Measurements from ENCODE around the gene CYP2S1. TPM values are rescaled to one million over a fixed set of nuclear protein-coding genes. Genes with fewer than 3 reads are reported as not detected.
"Not testable (repeated sequence)": the region's sequence is repeated elsewhere in the genome, so short reads cannot be mapped to it uniquely, and the experiment has no call there.

The CYP2S1 gene
- total RNA-seq, 2 donors from 2014 or later = not detected

DNA sequence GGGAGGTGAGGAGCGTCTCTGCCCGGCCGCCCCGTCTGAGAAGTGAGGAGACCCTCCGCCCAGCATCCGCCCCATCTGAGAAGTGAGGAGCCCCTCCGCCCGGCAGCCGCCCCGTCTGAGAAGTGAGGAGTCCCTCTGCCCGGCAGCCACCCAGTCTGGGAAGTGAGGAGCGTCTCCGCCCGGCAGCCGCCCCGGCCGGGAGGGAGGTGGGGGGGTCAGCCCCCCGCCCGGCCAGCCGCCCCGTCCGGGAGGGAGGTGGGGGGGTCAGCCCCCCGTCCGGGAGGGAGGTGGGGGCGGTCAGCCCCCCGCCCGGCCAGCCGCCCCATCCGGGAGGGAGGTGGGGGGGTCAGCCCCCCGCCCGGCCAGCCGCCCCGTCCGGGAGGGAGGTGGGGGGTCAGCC is 12.8 kb upstream of the CYP2S1 start:
- not testable (repeated sequence) for ATAC-seq; DNase-seq (ENCODE audit: low spot score); H3K9me3 Mint-ChIP-seq; H3K36me3 Mint-ChIP-seq; H3K4me1 Mint-ChIP-seq (ENCODE audit: low read depth in 2 of 2); H3K4me3 Mint-ChIP-seq; H3K27ac Mint-ChIP-seq
- H3K27me3 Mint-ChIP-seq = peaks cover 0 to 12% of the 10 kb centered on the region in 2 donors

DNA sequence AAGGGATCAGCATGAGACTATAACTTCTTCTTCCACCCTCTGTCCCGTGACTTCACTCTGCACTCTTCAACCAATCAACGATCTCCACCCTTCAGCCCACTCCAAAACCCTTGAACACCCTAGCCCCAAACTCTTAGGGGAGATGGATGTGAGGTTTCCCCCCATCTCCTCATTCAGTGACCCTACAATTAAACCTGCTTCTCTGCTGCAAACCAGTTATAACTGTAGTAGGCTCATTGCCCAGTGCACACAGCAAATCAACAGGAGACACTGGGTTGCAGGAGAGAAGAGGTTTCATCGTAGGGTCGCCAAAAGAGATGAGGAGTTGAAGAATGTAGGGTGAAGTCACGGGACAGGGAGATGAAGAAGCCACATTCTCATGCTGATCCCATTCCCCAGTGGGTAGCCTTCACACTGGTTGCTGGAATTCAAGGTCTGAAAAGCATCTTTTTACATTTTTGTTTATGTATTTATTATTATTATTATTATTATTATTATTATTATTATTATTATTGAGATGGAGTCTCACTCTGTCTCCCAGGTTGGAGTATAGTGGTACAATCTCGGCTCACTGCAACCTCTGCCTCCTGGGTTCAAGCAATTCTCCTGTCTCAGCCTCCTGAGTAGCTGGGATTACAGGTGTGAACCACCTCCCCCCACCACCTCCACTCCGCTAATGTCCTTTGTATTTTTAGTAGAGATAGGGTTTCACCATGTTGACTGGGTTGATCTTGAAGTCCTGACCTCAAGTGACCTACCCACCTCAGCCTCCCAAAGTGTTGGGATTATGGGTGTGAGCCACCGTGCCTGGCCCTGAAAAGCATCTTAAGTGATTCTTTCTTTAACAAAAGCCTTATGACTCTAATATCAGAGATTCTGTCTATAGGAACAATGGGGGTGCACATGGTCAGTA is 5.8 kb upstream of the CYP2S1 start:
- Mint-ChIP-seq H3K9me3 (no peaks in the 10 kb centered on the region), H3K4me1 (ENCODE audit: low read depth in 2 of 2) (no peaks in the 10 kb centered on the region), H3K36me3 (no peaks in the 10 kb centered on the region), H3K27me3 (peaks cover 24 to 26% of the 10 kb centered on the region in 2 donors), H3K27ac (no peak overlapping the region), H3K4me3 (no peak overlapping the region)
- DNase-seq (ENCODE audit: low spot score) (no peak), ATAC-seq (no peak)

- H3K36me3 Mint-ChIP-seq = no peaks in the 10 kb centered on the region
- no peak overlapping the region for H3K4me3 Mint-ChIP-seq
- DNase-seq (ENCODE audit: low spot score) (no peak), ATAC-seq (no peak)
- peaks cover 0 to 4% of the 10 kb centered on the region in 2 donors for H3K4me1 Mint-ChIP-seq (ENCODE audit: low read depth in 2 of 2)
- H3K27me3 Mint-ChIP-seq = peaks cover 29 to 32% of the 10 kb centered on the region in 2 donors
- H3K27ac Mint-ChIP-seq = no peak overlapping the region
- H3K9me3 Mint-ChIP-seq = no peaks in the 10 kb centered on the region
Observed at GRCh38 chr19:41187884-41188279, 5.1 kb upstream of the CYP2S1 start.

DNA sequence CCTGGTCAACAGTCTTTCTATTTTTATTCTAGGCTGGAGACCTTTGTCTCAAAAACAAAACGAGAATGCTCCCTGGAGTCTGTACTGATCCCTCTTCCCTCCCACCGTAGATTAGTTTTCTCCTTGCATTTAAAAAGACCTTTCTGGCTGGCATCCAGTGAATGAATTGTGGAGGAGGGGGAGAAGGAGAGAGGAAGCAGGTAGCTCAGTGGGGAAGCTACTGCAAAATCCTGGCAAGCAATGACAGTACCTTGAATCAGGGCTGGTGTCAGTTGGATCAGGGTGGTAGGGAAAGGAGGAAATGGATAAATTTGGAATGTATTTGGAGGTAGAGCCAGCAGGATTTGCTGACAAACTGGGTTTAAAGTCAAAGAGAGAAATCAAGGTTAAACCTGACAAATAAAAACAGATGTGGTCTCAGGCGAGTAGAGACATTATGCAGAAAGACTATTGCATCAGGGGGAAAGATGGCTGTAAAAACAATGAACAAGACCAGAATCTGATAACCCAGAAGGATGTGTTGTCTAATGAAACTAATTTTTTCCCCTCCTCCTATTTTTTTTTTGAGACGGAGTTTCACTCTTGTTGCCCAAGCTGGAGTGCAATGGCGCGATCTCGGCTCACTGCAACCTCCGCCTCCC is 3.5 kb upstream of the CYP2S1 start:
- ATAC-seq = no peak
- Mint-ChIP-seq H3K36me3 (no peaks in the 10 kb centered on the region), H3K9me3 (no peaks in the 10 kb centered on the region), H3K4me3 (no peak overlapping the region), H3K27ac (no peak overlapping the region), H3K27me3 (peaks cover 31 to 45% of the 10 kb centered on the region in 2 donors), H3K4me1 (ENCODE audit: low read depth in 2 of 2) (peaks cover 4 to 7% of the 10 kb centered on the region in 2 donors)
- no peak for DNase-seq (ENCODE audit: low spot score)

- Mint-ChIP-seq H3K36me3 (no peaks in the 10 kb centered on the region), H3K27me3 (peaks cover 43 to 55% of the 10 kb centered on the region in 2 donors), H3K4me1 (ENCODE audit: low read depth in 2 of 2) (peaks cover 4 to 7% of the 10 kb centered on the region in 2 donors), H3K4me3 (no peak overlapping the region), H3K27ac (no peak overlapping the region), H3K9me3 (no peaks in the 10 kb centered on the region)
- no peak for ATAC-seq
- DNase-seq (ENCODE audit: low spot score) = no peak
Observed at GRCh38 chr19:41193430-41194156, 574 bp downstream of the CYP2S1 start.

GRCh38 chr19:41194157-41194552 is 1.1 kb downstream of the CYP2S1 start:
- H3K27ac Mint-ChIP-seq = no peak overlapping the region

DNA sequence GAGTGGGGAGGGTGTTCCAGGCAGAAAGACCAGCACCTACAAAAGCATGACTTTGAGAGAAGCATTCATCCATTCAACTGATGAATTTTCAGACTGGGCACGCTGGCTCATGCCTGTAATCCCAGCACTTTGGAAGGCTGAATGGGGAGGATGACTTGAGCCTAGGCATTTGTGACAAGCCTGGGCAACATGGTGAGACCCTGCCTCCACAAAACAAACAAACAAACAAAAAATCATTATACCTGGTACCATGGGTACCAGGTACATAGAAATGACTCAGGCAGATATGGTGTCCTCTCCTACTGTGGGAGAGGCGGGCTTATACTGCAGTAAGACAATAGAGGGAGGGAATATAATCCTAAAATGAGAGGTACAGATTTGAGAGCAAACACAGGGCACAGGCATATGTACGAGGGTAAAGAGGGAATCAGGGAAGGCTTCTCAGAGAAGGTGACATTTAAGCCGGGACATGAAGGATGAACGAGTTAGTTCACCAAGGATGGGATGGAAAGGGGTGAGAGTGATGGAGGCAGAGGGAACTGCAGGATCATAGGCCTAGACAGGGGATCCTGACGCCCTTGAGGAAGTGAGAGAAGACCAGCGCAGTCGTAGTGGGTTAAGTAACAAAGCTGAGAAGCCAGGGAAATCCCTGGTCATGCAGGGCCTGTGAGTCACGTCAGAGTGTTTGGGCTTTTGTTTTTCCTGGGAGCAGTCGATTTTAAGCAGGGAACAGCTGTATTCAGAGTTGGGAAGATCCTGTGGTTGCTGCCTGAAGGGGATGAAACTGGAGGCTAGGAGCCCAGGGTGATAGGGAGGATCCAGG is 2.9 kb downstream of the CYP2S1 start:
- ATAC-seq = no peak
- no peak overlapping the region for H3K4me3 Mint-ChIP-seq
- H3K9me3 Mint-ChIP-seq = no peaks in the 10 kb centered on the region
- no peak for DNase-seq (ENCODE audit: low spot score)
- no peaks in the 10 kb centered on the region for H3K36me3 Mint-ChIP-seq
- no peak overlapping the region for H3K27ac Mint-ChIP-seq
- H3K27me3 Mint-ChIP-seq = peaks cover 33 to 41% of the 10 kb centered on the region in 2 donors
- H3K4me1 Mint-ChIP-seq (ENCODE audit: low read depth in 2 of 2) = peaks cover 4 to 16% of the 10 kb centered on the region in 2 donors

More at GRCh38 chr19:41194157-41194552, 1.1 kb downstream of the CYP2S1 start:
- no peak for ATAC-seq
- Mint-ChIP-seq H3K4me1 (ENCODE audit: low read depth in 2 of 2) (peaks cover 4 to 7% of the 10 kb centered on the region in 2 donors), H3K27me3 (peaks cover 43 to 55% of the 10 kb centered on the region in 2 donors), H3K36me3 (no peaks in the 10 kb centered on the region), H3K4me3 (no peak overlapping the region), H3K9me3 (no peaks in the 10 kb centered on the region)
- no peak for DNase-seq (ENCODE audit: low spot score)

DNA sequence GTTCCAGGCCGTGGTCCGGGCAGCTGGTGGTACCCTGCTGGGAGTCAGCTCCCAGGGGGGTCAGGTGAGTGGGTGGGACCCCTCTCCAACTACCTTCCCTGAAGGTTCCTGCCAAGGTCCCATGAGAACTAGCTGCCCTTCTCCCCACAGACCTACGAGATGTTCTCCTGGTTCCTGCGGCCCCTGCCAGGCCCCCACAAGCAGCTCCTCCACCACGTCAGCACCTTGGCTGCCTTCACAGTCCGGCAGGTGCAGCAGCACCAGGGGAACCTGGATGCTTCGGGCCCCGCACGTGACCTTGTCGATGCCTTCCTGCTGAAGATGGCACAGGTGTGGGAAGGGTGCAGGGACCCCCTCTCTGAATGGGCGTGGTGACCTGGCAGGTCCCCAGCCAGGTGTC is 5.5 kb downstream of the CYP2S1 start:
- ATAC-seq = no peak
- no peaks in the 10 kb centered on the region for H3K36me3 Mint-ChIP-seq
- no peak overlapping the region for H3K27ac Mint-ChIP-seq
- peaks cover 18 to 21% of the 10 kb centered on the region in 2 donors for H3K27me3 Mint-ChIP-seq
- no peak for DNase-seq (ENCODE audit: low spot score)
- no peak overlapping the region for H3K4me3 Mint-ChIP-seq
- peaks cover 0 to 18% of the 10 kb centered on the region in 2 donors for H3K4me1 Mint-ChIP-seq (ENCODE audit: low read depth in 2 of 2)
- no peaks in the 10 kb centered on the region for H3K9me3 Mint-ChIP-seq

- no peak for ATAC-seq
Observed at GRCh38 chr19:41203371-41203770, 10.4 kb downstream of the CYP2S1 start.

GRCh38 chr19:41204338-41204737 is 11.3 kb downstream of the CYP2S1 start:
- ATAC-seq (peak; percentile 80 to 91), DNase-seq (ENCODE audit: low spot score) (peak; percentile 85)
- H3K36me3 Mint-ChIP-seq, H3K27me3 Mint-ChIP-seq, H3K9me3 Mint-ChIP-seq: not testable (repeated sequence)
- H3K4me3 Mint-ChIP-seq = peak overlapping the region; percentile 27
- H3K27ac Mint-ChIP-seq = peak overlapping the region; percentile 40 to 50
- peaks cover 8 to 21% of the 10 kb centered on the region in 2 donors for H3K4me1 Mint-ChIP-seq (ENCODE audit: low read depth in 2 of 2)

More at GRCh38 chr19:41203371-41203770, 10.4 kb downstream of the CYP2S1 start:
- no peak for DNase-seq (ENCODE audit: low spot score)
- peak overlapping the region in 1 of 2 donors; percentile 40 for H3K27ac Mint-ChIP-seq
- H3K4me1 Mint-ChIP-seq (ENCODE audit: low read depth in 2 of 2) = peaks cover 8 to 21% of the 10 kb centered on the region in 2 donors
- H3K36me3 Mint-ChIP-seq = no peaks in the 10 kb centered on the region
- peaks cover 0 to 2% of the 10 kb centered on the region in 2 donors for H3K27me3 Mint-ChIP-seq
- no peaks in the 10 kb centered on the region for H3K9me3 Mint-ChIP-seq
- no peak overlapping the region for H3K4me3 Mint-ChIP-seq

DNA sequence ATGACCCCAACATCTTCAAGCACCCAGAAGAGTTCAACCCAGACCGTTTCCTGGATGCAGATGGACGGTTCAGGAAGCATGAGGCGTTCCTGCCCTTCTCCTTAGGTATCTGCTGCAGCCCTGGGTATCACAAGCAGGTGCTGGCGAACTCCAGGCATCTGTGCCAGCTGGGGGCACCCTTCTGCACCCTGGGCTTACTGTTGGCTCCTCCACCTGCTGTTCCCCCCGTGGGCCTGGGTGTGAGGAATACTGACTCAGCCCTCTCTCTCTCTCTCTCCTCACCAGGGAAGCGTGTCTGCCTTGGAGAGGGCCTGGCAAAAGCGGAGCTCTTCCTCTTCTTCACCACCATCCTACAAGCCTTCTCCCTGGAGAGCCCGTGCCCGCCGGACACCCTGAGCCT is 13.0 kb downstream of the CYP2S1 start:
- no peak for DNase-seq (ENCODE audit: low spot score)

DNA sequence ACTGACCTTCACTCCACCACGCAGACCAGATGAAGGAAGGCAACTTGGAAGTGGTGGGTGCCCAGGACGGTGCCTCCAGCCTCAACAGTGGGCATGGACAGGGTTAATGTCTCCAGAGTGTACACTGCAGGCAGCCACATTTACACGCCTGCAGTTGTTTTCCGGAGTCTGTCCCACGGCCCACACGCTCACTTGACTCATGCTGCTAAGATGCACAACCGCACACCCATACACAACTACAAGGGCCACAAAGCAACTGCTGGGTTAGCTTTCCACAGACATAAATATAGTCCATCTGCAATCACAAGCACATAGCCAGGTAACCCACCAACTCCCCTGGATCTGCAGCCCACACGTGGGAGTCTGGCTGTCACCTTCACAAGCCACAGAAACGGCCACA is 13.4 kb downstream of the CYP2S1 start:
- ATAC-seq (no peak), DNase-seq (ENCODE audit: low spot score) (no peak)
- no peaks in the 10 kb centered on the region for H3K9me3 Mint-ChIP-seq
- no peak overlapping the region for H3K4me3 Mint-ChIP-seq
- H3K36me3 Mint-ChIP-seq = no peaks in the 10 kb centered on the region
- peak overlapping the region in 1 of 2 donors; percentile 41 for H3K27ac Mint-ChIP-seq
- peaks cover 8 to 9% of the 10 kb centered on the region in 2 donors for H3K4me1 Mint-ChIP-seq (ENCODE audit: low read depth in 2 of 2)
- no peaks in the 10 kb centered on the region for H3K27me3 Mint-ChIP-seq

More for the DNA sequence above, 13.0 kb downstream of the CYP2S1 start:
- Mint-ChIP-seq H3K27me3 (peaks cover 0 to 1% of the 10 kb centered on the region in 2 donors), H3K27ac (peak overlapping the region in 1 of 2 donors; percentile 41), H3K36me3 (no peaks in the 10 kb centered on the region), H3K4me3 (no peak overlapping the region), H3K9me3 (no peaks in the 10 kb centered on the region), H3K4me1 (ENCODE audit: low read depth in 2 of 2) (peaks cover 8 to 11% of the 10 kb centered on the region in 2 donors)
- no peak for ATAC-seq

All from natural killer cell treated with Interleukin-12 subunit alpha and Interleukin-12 subunit beta and Interleukin-15 and Interleukin-18, amount 100 ng/mL, for 72 hours (primary cell).